Mesenchymal stem cell (in vitro differentiated cells and primary cell): ENCODE measurements around the gene FBXL7.
A peak's percentile ranks its signal among the peaks of the same experiment; 100 is the strongest.

Experiments
- DNase-seq: peaks from one replicate; pipeline ENCODE4 v3.0.0-alpha.2; 2013
- H2AFZ ChIP-seq: one replicate; pipeline ENCODE4 v1.6.1; 2013; ENCODE audit warnings: low read depth, mild to moderate bottlenecking, control low read depth, inconsistent platforms, low read length, moderate library complexity
- H2AK5ac ChIP-seq: 2 replicates; pipeline ENCODE4 v1.6.1; 2013; ENCODE audit warnings: low read length, moderate library complexity, mild to moderate bottlenecking, inconsistent platforms; ENCODE audit not compliant: severe bottlenecking
- H2BK120ac ChIP-seq: one replicate; pipeline ENCODE4 v1.6.1; 2013; ENCODE audit warnings: low read depth, mild to moderate bottlenecking, inconsistent platforms, low read length, moderate library complexity
- H2BK12ac ChIP-seq, 2 experiments: one replicate each; pipeline ENCODE4 v1.6.1; 2013; ENCODE audit warnings: inconsistent platforms in 2 of 2, low read length in 2 of 2, mild to moderate bottlenecking in 2 of 2, moderate library complexity in 2 of 2, control low read depth in 1 of 2
- H2BK15ac ChIP-seq: one replicate; pipeline ENCODE4 v1.6.1; 2013; ENCODE audit warnings: mild to moderate bottlenecking, low read depth, inconsistent platforms; ENCODE audit not compliant: poor library complexity, severe bottlenecking
- H2BK5ac ChIP-seq: 2 replicates; pipeline ENCODE4 v1.6.1; 2013; ENCODE audit warnings: low read depth, mild to moderate bottlenecking, low read length, control low read depth, inconsistent platforms; ENCODE audit not compliant: poor library complexity, severe bottlenecking
- H3K14ac ChIP-seq, 2 experiments: one replicate each; pipeline ENCODE4 v1.6.1; 2013; ENCODE audit warnings: inconsistent platforms in 2 of 2, low read length in 2 of 2, control low read depth in 1 of 2, mild to moderate bottlenecking in 1 of 2, moderate library complexity in 1 of 2
- H3K18ac ChIP-seq, 2 experiments: one replicate each; pipeline ENCODE4 v1.6.1; 2013; ENCODE audit warnings: inconsistent platforms in 2 of 2, low read length in 2 of 2, control low read depth in 1 of 2, low read depth in 1 of 2, mild to moderate bottlenecking in 1 of 2
- H3K23ac ChIP-seq, 2 experiments: one replicate each; pipeline ENCODE4 v1.6.1; 2013; ENCODE audit warnings: inconsistent platforms in 2 of 2, low read length in 2 of 2, mild to moderate bottlenecking in 2 of 2, moderate library complexity in 2 of 2, control low read depth in 1 of 2
- H3K27ac ChIP-seq: 2 replicates; pipeline ENCODE4 v1.5.1; 2013; ENCODE audit warnings: mild to moderate bottlenecking, moderate library complexity, low read length, control low read depth, inconsistent platforms; ENCODE audit not compliant: poor library complexity, severe bottlenecking
- H3K27me3 ChIP-seq, 2 experiments: 2 replicates each; pipeline versions ENCODE4 v1.6.1 to v1.7.0; 2013; ENCODE audit warnings: low read length in 2 of 2, mild to moderate bottlenecking in 2 of 2, moderate library complexity in 2 of 2, control low read depth in 1 of 2, inconsistent platforms in 1 of 2; ENCODE audit not compliant: control insufficient read depth in 1 of 2, insufficient read depth in 1 of 2
- H3K36me3 ChIP-seq, 2 experiments: 2 replicates each; pipeline versions ENCODE4 v1.6.1 to v1.7.0; 2013; ENCODE audit warnings: low read length in 2 of 2, control low read depth in 1 of 2, inconsistent platforms in 1 of 2, low read depth in 1 of 2, mild to moderate bottlenecking in 1 of 2; ENCODE audit not compliant: insufficient read depth in 2 of 2, control insufficient read depth in 1 of 2
- H3K4ac ChIP-seq, 2 experiments: one replicate each; pipeline ENCODE4 v1.6.1; 2013; ENCODE audit warnings: inconsistent platforms in 2 of 2, low read length in 2 of 2, mild to moderate bottlenecking in 2 of 2, moderate library complexity in 2 of 2, control low read depth in 1 of 2, low read depth in 1 of 2
- H3K4me1 ChIP-seq: 2 replicates; pipeline ENCODE4 v1.6.1; 2013; ENCODE audit warnings: low read depth, low read length, control low read depth; ENCODE audit not compliant: control insufficient read depth, insufficient read depth
- H3K4me2 ChIP-seq: 2 replicates; pipeline ENCODE4 v1.6.1; 2013; ENCODE audit warnings: low read length, mild to moderate bottlenecking, inconsistent platforms; ENCODE audit not compliant: poor library complexity, severe bottlenecking
- H3K4me3 ChIP-seq, 2 experiments: 2 replicates each; pipeline versions ENCODE4 v1.5.1 to v1.7.0; 2013; ENCODE audit warnings: low read length in 2 of 2, mild to moderate bottlenecking in 2 of 2, control low read depth in 1 of 2, low read depth in 1 of 2; ENCODE audit not compliant: insufficient read depth in 1 of 2
- H3K79me1 ChIP-seq: replicated peaks from 2 replicates; pipeline ENCODE4 v1.6.1; 2013; ENCODE audit warnings: mild to moderate bottlenecking, control low read depth, low read length, inconsistent platforms; ENCODE audit not compliant: poor library complexity, severe bottlenecking
- H3K9ac ChIP-seq: 2 replicates; pipeline ENCODE4 v1.7.0; 2013; ENCODE audit warnings: mild to moderate bottlenecking, low read length, moderate library complexity
- H3K9me3 ChIP-seq: 2 replicates; pipeline ENCODE4 v1.7.0; 2013; ENCODE audit warnings: mild to moderate bottlenecking, low read length; ENCODE audit not compliant: control insufficient read depth
- H4K8ac ChIP-seq: one replicate; pipeline ENCODE4 v1.6.1; 2013; ENCODE audit warnings: inconsistent platforms, mild to moderate bottlenecking, low read length, moderate library complexity
- H4K91ac ChIP-seq: one replicate; pipeline ENCODE4 v1.6.1; 2013; ENCODE audit warnings: mild to moderate bottlenecking, low read length, inconsistent platforms
- WGBS: methylation state at CpG from one replicate; pipeline ENCODE4 v1.1.7; 2013; ENCODE audit warnings: mixed read lengths; 5-methylcytosine and 5-hydroxymethylcytosine counted together

FBXL7 gene

DNA sequence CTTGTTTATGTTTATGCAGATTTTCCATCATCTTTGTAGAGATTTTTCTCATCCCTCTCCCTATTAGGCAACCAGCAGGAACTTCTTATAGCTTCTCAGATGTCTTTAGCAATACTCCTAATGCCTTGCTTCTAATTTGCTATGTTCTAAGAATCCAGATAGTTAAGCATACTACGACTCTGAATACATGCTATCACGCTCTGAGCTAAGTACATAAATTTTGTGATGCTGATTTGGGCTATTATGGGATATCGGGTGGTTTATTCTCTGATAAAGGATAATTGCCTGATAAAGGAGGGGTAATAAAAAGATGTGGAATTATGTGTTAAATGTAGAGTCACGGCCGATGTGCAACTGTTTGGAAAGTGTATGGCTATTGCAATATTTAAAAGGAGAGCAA lies 6.5 kb upstream of the FBXL7 start:
- H3K23ac ChIP-seq = no peak overlapping the region
- no peak overlapping the region for H3K4ac ChIP-seq
- no peak for DNase-seq
- peaks cover 14 to 37% of the 10 kb centered on the region in 2 experiments for H3K27me3 ChIP-seq
- no peak overlapping the region for H3K4me3 ChIP-seq
- no peak overlapping the region for H4K91ac ChIP-seq
- H3K79me1 ChIP-seq = no peaks in the 10 kb centered on the region
- H3K9me3 ChIP-seq = no peaks in the 10 kb centered on the region
- no peaks in the 10 kb centered on the region for H3K36me3 ChIP-seq
- H3K18ac ChIP-seq = no peak overlapping the region
- H2BK120ac ChIP-seq = no peak overlapping the region
- no peak overlapping the region for H2AK5ac ChIP-seq
- no peak overlapping the region for H2BK15ac ChIP-seq
- H2BK5ac ChIP-seq = no peak overlapping the region
- H3K4me1 ChIP-seq = peaks cover 2% of the 10 kb centered on the region
- H3K14ac ChIP-seq = no peak overlapping the region
- H3K9ac ChIP-seq = no peak overlapping the region
- H2BK12ac ChIP-seq = no peak overlapping the region
- H2AFZ ChIP-seq = no peak overlapping the region
- no peak overlapping the region for H3K27ac ChIP-seq
- no peak overlapping the region for H4K8ac ChIP-seq
- no peak overlapping the region for H3K4me2 ChIP-seq
- 97% methylated on average over 5 of the region's 5 CpGs for WGBS

- Histone ChIP-seq H3K9ac (peak overlapping the region; percentile 26), H3K23ac (no peak overlapping the region), H3K18ac (no peak overlapping the region), H3K9me3 (no peaks in the 10 kb centered on the region), H2BK12ac (no peak overlapping the region), H3K27ac (no peak overlapping the region), H2AK5ac (no peak overlapping the region), H2BK15ac (no peak overlapping the region), H4K91ac (no peak overlapping the region), H3K79me1 (no peaks in the 10 kb centered on the region), H3K14ac (no peak overlapping the region), H3K4me2 (no peak overlapping the region), H2BK5ac (no peak overlapping the region), H3K4me3 (no peak overlapping the region), H4K8ac (no peak overlapping the region), H2BK120ac (no peak overlapping the region), H2AFZ (no peak overlapping the region), H3K4me1 (peaks cover 2% of the 10 kb centered on the region), H3K36me3 (no peaks in the 10 kb centered on the region), H3K4ac (no peak overlapping the region), H3K27me3 (peaks cover 3 to 22% of the 10 kb centered on the region in 2 experiments)
- DNase-seq = no peak
- WGBS = 82% methylated on average over 6 of the region's 6 CpGs
Observed at GRCh38 chr5:15495026-15495425, 5.0 kb upstream of the FBXL7 start.

GRCh38 chr5:15496886-15497285 lies 3.1 kb upstream of the FBXL7 start:
- Histone ChIP-seq H3K27me3 (peaks cover 0 to 10% of the 10 kb centered on the region in 2 experiments), H2AK5ac (no peak overlapping the region), H3K18ac (peak overlapping the region in 1 of 2 experiments; percentile 18), H3K9ac (no peak overlapping the region), H3K27ac (no peak overlapping the region), H2BK120ac (no peak overlapping the region), H2BK5ac (no peak overlapping the region), H2BK15ac (no peak overlapping the region), H3K9me3 (no peaks in the 10 kb centered on the region), H3K23ac (no peak overlapping the region), H3K36me3 (no peaks in the 10 kb centered on the region), H2AFZ (no peak overlapping the region), H4K8ac (no peak overlapping the region), H3K79me1 (no peaks in the 10 kb centered on the region), H2BK12ac (no peak overlapping the region), H3K4ac (no peak overlapping the region), H3K4me1 (peaks cover 2% of the 10 kb centered on the region), H3K4me2 (no peak overlapping the region), H3K14ac (no peak overlapping the region), H4K91ac (no peak overlapping the region), H3K4me3 (no peak overlapping the region)
- 100% methylated on average over 1 of the region's 3 CpGs for WGBS
- no peak for DNase-seq

GRCh38 chr5:15500325-15501001 lies 483 bp downstream of the FBXL7 start:
- under 1% methylated on average over 46 of the region's 61 CpGs for WGBS

More at GRCh38 chr5:15500325-15501001, 483 bp downstream of the FBXL7 start:
- Histone ChIP-seq H3K14ac (peak overlapping the region in 1 of 2 experiments; percentile 85), H3K79me1 (peaks cover 12% of the 10 kb centered on the region), H3K18ac (peak overlapping the region; percentile 45 to 96), H2BK15ac (peak overlapping the region; percentile 33), H3K4me2 (peak overlapping the region; percentile 62), H2AFZ (peak overlapping the region; percentile 66), H3K27me3 (peaks cover 0 to 5% of the 10 kb centered on the region in 2 experiments), H2BK5ac (no peak overlapping the region), H3K4me3 (peak overlapping the region; percentile 73 to 82), H3K23ac (peak overlapping the region in 1 of 2 experiments; percentile 67), H3K4me1 (peaks cover 5% of the 10 kb centered on the region), H3K36me3 (no peaks in the 10 kb centered on the region), H3K9ac (peak overlapping the region; percentile 91), H3K9me3 (no peaks in the 10 kb centered on the region), H2BK12ac (peak overlapping the region in 1 of 2 experiments; percentile 93), H2BK120ac (no peak overlapping the region), H4K8ac (peak overlapping the region; percentile 47), H3K27ac (peak overlapping the region; percentile 75), H3K4ac (peak overlapping the region in 1 of 2 experiments; percentile 67), H2AK5ac (no peak overlapping the region), H4K91ac (peak overlapping the region; percentile 44)
- DNase-seq = peak; percentile 66
